Measurements from ENCODE around the gene CDH4. TPM values are rescaled to one million over a fixed set of nuclear protein-coding genes. Genes with fewer than 3 reads are reported as not detected.

CDH4 gene
- total and polyA plus RNA-seq, 2 donors (not counting 3 experiments of a cell fraction or from before 2014, with no cell fraction given): 0.17 to 0.51 TPM

DNA sequence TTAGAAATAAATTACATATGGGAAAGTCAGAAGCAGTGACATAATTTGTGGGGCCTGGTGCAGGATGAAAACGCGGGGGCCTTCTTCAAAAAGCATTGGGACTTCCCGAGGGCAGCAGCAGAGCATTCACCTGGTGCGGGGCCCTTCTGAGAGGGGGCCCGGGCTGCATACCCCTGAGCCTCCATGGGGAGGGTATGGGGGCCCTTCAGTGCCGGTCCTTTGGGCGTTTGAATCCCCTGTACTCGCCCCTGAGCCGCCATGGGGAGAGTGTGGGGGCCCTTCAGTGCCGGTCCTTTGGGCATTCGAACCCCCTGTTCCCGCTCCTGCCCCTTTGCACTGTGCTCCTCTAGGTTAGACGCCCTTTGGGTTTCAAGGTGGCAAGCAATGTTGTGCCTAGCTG lies 283.5 kb downstream of the CDH4 start:
- dilution Hi-C loops (cut with MboI; ENCODE audit: extremely low pct_ligation_motif_present, low sequenced_read_pairs): no loop called here
- no peaks in the 10 kb centered on the region for H4K20me1 ChIP-seq (replicated peaks; ENCODE audit: control insufficient read depth, extremely low read depth, insufficient read depth, low read length)
- POLR2A ChIA-PET: no interaction called here
- no peaks in the 10 kb centered on the region for H3K9me1 ChIP-seq (replicated peaks; ENCODE audit: control insufficient read depth, extremely low read depth, insufficient read depth, low read length)
- CTCF ChIA-PET: no interaction called here
- no peaks in the 10 kb centered on the region for H3K36me3 ChIP-seq (ENCODE audit: control insufficient read depth in 2 of 2, extremely low read depth in 1 of 2, insufficient read depth in 2 of 2, low read length in 2 of 2)
- H3K27ac ChIP-seq (ENCODE audit: insufficient read depth, low read depth, low read length): no peak overlapping the region
- no peak overlapping the region for H3K9ac ChIP-seq (replicated peaks; ENCODE audit: extremely low read depth, insufficient read depth, low read length)
- no peaks in the 10 kb centered on the region for H3K27me3 ChIP-seq (ENCODE audit: control insufficient read depth in 2 of 2, insufficient read depth in 2 of 2, low read length in 2 of 2)
- no TSS peak for BruUV-seq (replicated peaks)
- DNase-seq (ENCODE audit: low read depth, low spot score) (no peak), FAIRE-seq (no peak)
- H3K4me3 ChIP-seq (replicated peaks in 1 of 3; ENCODE audit: insufficient read depth in 1 of 3, low read depth in 1 of 3, low read length in 3 of 3): no peak overlapping the region
- TF ChIP-seq FOS (IDR thresholded peaks at IDR 0.05; ENCODE audit: borderline replicate concordance, insufficient read depth, low read length) (no peak), POLR2AphosphoS5 (IDR thresholded peaks at IDR 0.05; ENCODE audit: insufficient read depth, low read depth, low read length) (no peak), POLR2A (IDR thresholded peaks at IDR 0.05; ENCODE audit: low read depth, low read length) (no peak), EZH2 (IDR thresholded peaks at IDR 0.05; ENCODE audit: borderline replicate concordance, low read depth, low read length, severe bottlenecking) (no peak), GATA2 (IDR thresholded peaks at IDR 0.05; ENCODE audit: insufficient read depth, insufficient read length, low read depth, low read length) (no peak), JUN (IDR thresholded peaks at IDR 0.05; ENCODE audit: borderline replicate concordance, insufficient read depth, insufficient read length, low read depth) (no peak), MYC (IDR thresholded peaks at IDR 0.05; ENCODE audit: low read depth, low read length) (no peak)
- TF ChIP-seq, protein P1, sequence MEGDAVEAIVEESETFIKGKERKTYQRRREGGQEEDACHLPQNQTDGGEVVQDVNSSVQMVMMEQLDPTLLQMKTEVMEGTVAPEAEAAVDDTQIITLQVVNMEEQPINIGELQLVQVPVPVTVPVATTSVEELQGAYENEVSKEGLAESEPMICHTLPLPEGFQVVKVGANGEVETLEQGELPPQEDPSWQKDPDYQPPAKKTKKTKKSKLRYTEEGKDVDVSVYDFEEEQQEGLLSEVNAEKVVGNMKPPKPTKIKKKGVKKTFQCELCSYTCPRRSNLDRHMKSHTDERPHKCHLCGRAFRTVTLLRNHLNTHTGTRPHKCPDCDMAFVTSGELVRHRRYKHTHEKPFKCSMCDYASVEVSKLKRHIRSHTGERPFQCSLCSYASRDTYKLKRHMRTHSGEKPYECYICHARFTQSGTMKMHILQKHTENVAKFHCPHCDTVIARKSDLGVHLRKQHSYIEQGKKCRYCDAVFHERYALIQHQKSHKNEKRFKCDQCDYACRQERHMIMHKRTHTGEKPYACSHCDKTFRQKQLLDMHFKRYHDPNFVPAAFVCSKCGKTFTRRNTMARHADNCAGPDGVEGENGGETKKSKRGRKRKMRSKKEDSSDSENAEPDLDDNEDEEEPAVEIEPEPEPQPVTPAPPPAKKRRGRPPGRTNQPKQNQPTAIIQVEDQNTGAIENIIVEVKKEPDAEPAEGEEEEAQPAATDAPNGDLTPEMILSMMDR (IDR thresholded peaks at IDR 0.05; ENCODE audit: extremely low read depth in 1 of 2, insufficient read depth in 1 of 2, low read depth in 1 of 2, low read length in 2 of 2): no peak
- TF ChIP-seq, protein P2, sequence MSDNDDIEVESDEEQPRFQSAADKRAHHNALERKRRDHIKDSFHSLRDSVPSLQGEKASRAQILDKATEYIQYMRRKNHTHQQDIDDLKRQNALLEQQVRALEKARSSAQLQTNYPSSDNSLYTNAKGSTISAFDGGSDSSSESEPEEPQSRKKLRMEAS (IDR thresholded peaks at IDR 0.05; ENCODE audit: insufficient read depth, insufficient read length): no peak
- peaks cover 8% of the 10 kb centered on the region for H3K9me3 ChIP-seq (replicated peaks; ENCODE audit: control insufficient read depth, insufficient read depth, low read length)
- no peaks in the 10 kb centered on the region for H3K4me1 ChIP-seq (ENCODE audit: control insufficient read depth, extremely low read depth, insufficient read depth, low read length)
- intact Hi-C loops (cut with micrococcal nuclease): no loop called here
- H2AFZ ChIP-seq (ENCODE audit: low read depth, low read length): no peak overlapping the region
- H3K4me2 ChIP-seq (ENCODE audit: insufficient read depth, low read length): no peak overlapping the region
- no peaks in the 10 kb centered on the region for H3K79me2 ChIP-seq (ENCODE audit: control insufficient read depth, insufficient read depth, low read length)

All from endothelial cell of umbilical vein (primary cell).